A673 (cell line): ENCODE data around the gene SLC12A7. TPM values are rescaled to one million over a fixed set of nuclear protein-coding genes. Genes with fewer than 3 reads are reported as not detected.

Experiments
- BruUV-seq: library from RNA; stranded (reverse); fragments of 400-500 nt; replicated peaks from 2 replicates; lab custom pipeline; 2021; lab: Mats Ljungman, UMichigan
- CTCF ChIA-PET: fragments of 300-600 bp; sonication (Branson Sonifier 250); formaldehyde crosslinking; loops from one replicate; lab custom pipeline; 2022; ENCODE audit warnings: antibody characterized with exemption; lab: Charles Lee
- POLR2A ChIA-PET: fragments of 300-600 bp; sonication (Branson Sonifier 250); formaldehyde crosslinking; loops from one replicate; lab custom pipeline; 2022; ENCODE audit warnings: antibody characterized with exemption; ENCODE audit not compliant: low non-redundant PET; lab: Charles Lee
- DNase-seq: peaks from one replicate; pipeline ENCODE4 v3.0.0-alpha.2; 2015; ENCODE audit warnings: low spot score
- H3K27ac ChIP-seq: fragments of 200-600 bp; sonication (generic); 2 replicates; pipeline ENCODE4 v1.5.1; 2016; ENCODE audit warnings: mixed run types, low read depth, mild to moderate bottlenecking, mixed read lengths, antibody characterized with exemption, low read length; ENCODE audit not compliant: poor library complexity, severe bottlenecking
- H3K27me3 ChIP-seq: fragments of 200-600 bp; sonication (generic); replicated peaks from 2 replicates; pipeline ENCODE4 v1.6.1; 2017; ENCODE audit warnings: mixed run types, low read depth, mild to moderate bottlenecking, mixed read lengths, antibody characterized with exemption, low read length; ENCODE audit not compliant: insufficient read depth, poor library complexity
- H3K36me3 ChIP-seq: fragments of 200-600 bp; sonication (generic); 2 replicates; pipeline ENCODE4 v1.6.1; 2016; ENCODE audit warnings: mixed run types, mild to moderate bottlenecking, mixed read lengths, antibody characterized with exemption, low read length; ENCODE audit not compliant: insufficient read depth, poor library complexity, severe bottlenecking
- H3K4me1 ChIP-seq: fragments of 200-600 bp; sonication (generic); 2 replicates; pipeline ENCODE4 v1.6.1; 2017; ENCODE audit warnings: mixed run types, mild to moderate bottlenecking, mixed read lengths, antibody characterized with exemption, low read length; ENCODE audit not compliant: insufficient read depth, poor library complexity, severe bottlenecking
- H3K4me3 ChIP-seq: fragments of 200-600 bp; sonication (generic); 2 replicates; pipeline ENCODE4 v1.5.1; 2016; ENCODE audit warnings: low read depth, mixed run types, mild to moderate bottlenecking, mixed read lengths, low read length; ENCODE audit not compliant: poor library complexity, severe bottlenecking
- H3K9me3 ChIP-seq: fragments of 200-600 bp; sonication (generic); 2 replicates; pipeline ENCODE4 v1.6.1; 2016; ENCODE audit warnings: mixed run types, low read depth, mild to moderate bottlenecking, mixed read lengths, antibody characterized with exemption, low read length; ENCODE audit not compliant: poor library complexity, severe bottlenecking
- CTCF ChIP-seq: fragments of 300-800, 200-600 bp; sonication (generic); conservative IDR thresholded peaks from 2 replicates; pipeline ENCODE4 v1.5.1; 2017; ENCODE audit warnings: low read depth, mild to moderate bottlenecking, antibody characterized with exemption, low read length, moderate library complexity, mixed read lengths
- EZH2 ChIP-seq: fragments of 200-600 bp; sonication (generic); IDR thresholded peaks from 2 replicates; pipeline ENCODE4 v1.6.1; 2017; ENCODE audit warnings: borderline replicate concordance, low read depth, mild to moderate bottlenecking, mixed read lengths, antibody characterized with exemption, low read length; ENCODE audit not compliant: poor library complexity, severe bottlenecking
- intact Hi-C: fragments of 100-400 bp; cut with micrococcal nuclease; formaldehyde crosslinking; loops from one replicate; pipeline ENCODE4 v1.10.0; 2022; ENCODE audit not compliant: unreplicated experiment
- total RNA-seq: library from RNA; stranded (reverse); gene quantifications from 2 replicates; pipeline ENCODE4 v1.2.3, GENCODE V29; 2021

Gene SLC12A7
- total RNA-seq, 1 experiment from 2014 or later: 45.2 TPM

- POLR2A ChIA-PET: no interaction called here
Observed at GRCh38 chr5:1005904-1006655, 105.8 kb downstream of the SLC12A7 start.

GRCh38 chr5:1005249-1005851 lies 106.5 kb downstream of the SLC12A7 start:
- Histone ChIP-seq H3K4me3 (peak overlapping the region; percentile 58), H3K4me1 (peaks cover 31% of the 10 kb centered on the region), H3K36me3 (no peaks in the 10 kb centered on the region), H3K9me3 (no peaks in the 10 kb centered on the region), H3K27ac (peak overlapping the region; percentile 58), H3K27me3 (no peaks in the 10 kb centered on the region)
- DNase-seq: no peak
- ChIA-PET POLR2A (no interaction called here), CTCF (interaction anchor here (0.7 kb wide), 1 partner anchor 135 kb away, joined by 3 read pairs; no protein-coding TSS in a partner anchor)
- TF ChIP-seq EZH2 (no peak), CTCF (no peak)
- BruUV-seq: no TSS peak
- intact Hi-C loops: loop anchor here (5.0 kb wide), 1 partner anchor 137 kb away; no protein-coding TSS in a partner anchor

More at GRCh38 chr5:1005904-1006655, 105.8 kb downstream of the SLC12A7 start:
- H3K9me3 ChIP-seq: no peaks in the 10 kb centered on the region
- CTCF ChIA-PET: no interaction called here
- DNase-seq: no peak
- H3K27me3 ChIP-seq: no peaks in the 10 kb centered on the region
- intact Hi-C loops: loop anchor here (5.0 kb wide), 1 partner anchor 136 kb away; no protein-coding TSS in a partner anchor
- H3K4me3 ChIP-seq: no peak overlapping the region
- no peaks in the 10 kb centered on the region for H3K36me3 ChIP-seq
- BruUV-seq: no TSS peak
- H3K4me1 ChIP-seq: peaks cover 31% of the 10 kb centered on the region
- no peak overlapping the region for H3K27ac ChIP-seq
- TF ChIP-seq EZH2 (no peak), CTCF (no peak)

- Histone ChIP-seq H3K4me3 (peak overlapping the region; percentile 58), H3K27ac (peak overlapping the region; percentile 58), H3K4me1 (peaks cover 25% of the 10 kb centered on the region), H3K36me3 (no peaks in the 10 kb centered on the region), H3K9me3 (no peaks in the 10 kb centered on the region), H3K27me3 (no peaks in the 10 kb centered on the region)
- BruUV-seq: no TSS peak
- intact Hi-C loops: loop anchor here (5.0 kb wide), 1 partner anchor 138 kb away; no protein-coding TSS in a partner anchor
- ChIA-PET POLR2A (no interaction called here), CTCF (interaction anchor here (0.7 kb wide), 1 partner anchor 135 kb away, joined by 3 read pairs; no protein-coding TSS in a partner anchor)
- peak; percentile 85 for DNase-seq
- no peak for TF ChIP-seq EZH2
- peak; percentile 77 for TF ChIP-seq CTCF
Observed at GRCh38 chr5:1004461-1005248, 107.2 kb downstream of the SLC12A7 start.
